ENCODE data around the gene CDC14B. TPM values are rescaled to one million over a fixed set of nuclear protein-coding genes. Genes with fewer than 3 reads are reported as not detected.

The CDC14B gene
- total RNA-seq, 4 donors from 2014 or later = 9.7 to 40.5 (median 20.6) TPM

GRCh38 chr9:96498796-96499195 lies 120.8 kb downstream of the CDC14B start:
- Histone ChIP-seq H3K4me3 (no peak overlapping the region), H3K4me1 (no peaks in the 10 kb centered on the region), H3K9me3 (no peaks in the 10 kb centered on the region), H3K27ac (no peak overlapping the region), H3K27me3 (no peaks in the 10 kb centered on the region), H3K36me3 (no peaks in the 10 kb centered on the region)
- no peak for DNase-seq
- intact Hi-C loops (cut with DNase I; ENCODE audit: low total_unique reads) = no loop called here
- TF ChIP-seq POLR2A (IDR thresholded peaks at IDR 0.05) (no peak), CTCF (IDR thresholded peaks at IDR 0.05) (no peak)

GRCh38 chr9:96497117-96497399 lies 122.6 kb downstream of the CDC14B start:
- intact Hi-C loops (cut with DNase I; ENCODE audit: low total_unique reads) = no loop called here

GRCh38 chr9:96496368-96497116 lies 123.1 kb downstream of the CDC14B start:
- Histone ChIP-seq H3K27me3 (no peaks in the 10 kb centered on the region), H3K36me3 (no peaks in the 10 kb centered on the region), H3K9me3 (no peaks in the 10 kb centered on the region), H3K27ac (no peak overlapping the region), H3K4me1 (no peaks in the 10 kb centered on the region), H3K4me3 (no peak overlapping the region)
- intact Hi-C loops (cut with DNase I; ENCODE audit: low total_unique reads) = no loop called here
- TF ChIP-seq POLR2A (IDR thresholded peaks at IDR 0.05) = no peak
- TF ChIP-seq CTCF (IDR thresholded peaks at IDR 0.05) = no peak
- no peak for DNase-seq

More at GRCh38 chr9:96497117-96497399, 122.6 kb downstream of the CDC14B start:
- no peaks in the 10 kb centered on the region for H3K4me1 ChIP-seq
- no peaks in the 10 kb centered on the region for H3K9me3 ChIP-seq
- no peaks in the 10 kb centered on the region for H3K27me3 ChIP-seq
- H3K4me3 ChIP-seq = no peak overlapping the region
- H3K36me3 ChIP-seq = no peaks in the 10 kb centered on the region
- H3K27ac ChIP-seq = no peak overlapping the region
- no peak for TF ChIP-seq CTCF (IDR thresholded peaks at IDR 0.05)
- TF ChIP-seq POLR2A (IDR thresholded peaks at IDR 0.05) = no peak
- no peak for DNase-seq

- H3K27me3 ChIP-seq = no peaks in the 10 kb centered on the region
- intact Hi-C loops (cut with DNase I; ENCODE audit: low total_unique reads) = no loop called here
- no peaks in the 10 kb centered on the region for H3K9me3 ChIP-seq
- no peaks in the 10 kb centered on the region for H3K4me1 ChIP-seq
- DNase-seq = no peak
- H3K36me3 ChIP-seq = no peaks in the 10 kb centered on the region
- H3K4me3 ChIP-seq = no peak overlapping the region
- H3K27ac ChIP-seq = no peak overlapping the region
- TF ChIP-seq POLR2A (IDR thresholded peaks at IDR 0.05) = no peak
- TF ChIP-seq CTCF (IDR thresholded peaks at IDR 0.05) = no peak
Observed at GRCh38 chr9:96495341-96495740, 124.3 kb downstream of the CDC14B start.

- intact Hi-C loops (cut with DNase I; ENCODE audit: low total_unique reads) = no loop called here
- H3K27me3 ChIP-seq = no peaks in the 10 kb centered on the region
- H3K36me3 ChIP-seq = no peaks in the 10 kb centered on the region
- DNase-seq = no peak
- TF ChIP-seq POLR2A (IDR thresholded peaks at IDR 0.05) (no peak), CTCF (IDR thresholded peaks at IDR 0.05) (no peak)
- no peak overlapping the region for H3K4me3 ChIP-seq
- H3K27ac ChIP-seq = no peak overlapping the region
- H3K4me1 ChIP-seq = no peaks in the 10 kb centered on the region
- no peaks in the 10 kb centered on the region for H3K9me3 ChIP-seq
Observed at GRCh38 chr9:96494215-96494800, 125.3 kb downstream of the CDC14B start.
